Stomach (tissue), 4 donors: ENCODE results near the gene PEX3.

Experiments
- CTCF ChIP-seq, 7 experiments: fragments of 450-650 bp in 4 of 7; fragments of 200-600 bp in 3 of 7; sonication (generic) in 3 of 7; IDR thresholded peaks; one replicate each; pipeline ENCODE4 v1.5.1; 2016 to 2019; ENCODE audit warnings: antibody characterized with exemption in 7 of 7, control low read depth in 2 of 7, mild to moderate bottlenecking in 1 of 7
- EP300 ChIP-seq: sonication (generic); formaldehyde crosslinking; IDR thresholded peaks from one replicate; pipeline ENCODE4 v1.6.1; 2017; ENCODE audit warnings: antibody characterized with exemption
- POLR2A ChIP-seq, 4 donors: fragments of 450-650 bp; IDR thresholded peaks; one replicate each; pipeline ENCODE4 v1.6.1; 2016; ENCODE audit warnings: antibody characterized with exemption in 4 of 4, control low read depth in 2 of 4, mild to moderate bottlenecking in 1 of 4, moderate library complexity in 1 of 4
- POLR2AphosphoS5 ChIP-seq, 3 donors: sonication (generic); formaldehyde crosslinking; IDR thresholded peaks; one replicate each; pipeline ENCODE4 v1.6.1; 2016; ENCODE audit warnings: antibody characterized with exemption in 3 of 3

- TF ChIP-seq CTCF (IDR thresholded peaks at IDR 0.05) (no peak), POLR2A (IDR thresholded peaks at IDR 0.05) (no peak), POLR2AphosphoS5 (IDR thresholded peaks at IDR 0.05) (no peak), EP300 (no peak)
Measured at GRCh38 chr6:143408787-143409162, 41.8 kb upstream of the PEX3 start.
